ENCODE results near the gene SLC12A5.

The SLC12A5 gene

GRCh38 chr20:46108435-46108841 is 79.4 kb downstream of the SLC12A5 start:
- DNase-seq (ENCODE audit: low read depth in 3 of 3), result no peak

GRCh38 chr20:46108976-46109375 is 80.0 kb downstream of the SLC12A5 start:
- no peak for DNase-seq (ENCODE audit: low read depth in 3 of 3)

Measured in stimulated activated CD4-positive, alpha-beta T cell treated with anti-CD3 and anti-CD28 coated beads, TNF-alpha, amount 100 ng/mL, for 24 hours (primary cell).